HEK293 (cell line): ENCODE measurements around the gene DOCK3.
A peak's percentile ranks its signal among the peaks of the same experiment; 100 is the strongest.

Experiments used
- EGR2 ChIP-seq: fragments of 450-650 bp; formaldehyde crosslinking; IDR thresholded peaks from 2 replicates; pipeline ENCODE4 v1.5.1; 2016; ENCODE audit warnings: low read depth, missing biosample characterization, missing genetic modification characterization
- GLI4 ChIP-seq: fragments of 450-650 bp; formaldehyde crosslinking; IDR thresholded peaks from 2 replicates; pipeline ENCODE4 v1.5.1; 2016; ENCODE audit warnings: missing biosample characterization, missing genetic modification characterization
- IKZF3 ChIP-seq: fragments of 450-650 bp; IDR thresholded peaks from 2 replicates; pipeline ENCODE4 v1.5.0; 2018; ENCODE audit warnings: missing biosample characterization, mild to moderate bottlenecking, missing genetic modification characterization, moderate library complexity
- KLF1 ChIP-seq: fragments of 450-650 bp; formaldehyde crosslinking; IDR thresholded peaks from 2 replicates; pipeline ENCODE4 v1.5.1; 2016; ENCODE audit warnings: missing biosample characterization, missing genetic modification characterization
- SCRT1 ChIP-seq: fragments of 450-650 bp; formaldehyde crosslinking; IDR thresholded peaks from 2 replicates; pipeline ENCODE4 v1.5.1; 2016; ENCODE audit warnings: missing biosample characterization, missing genetic modification characterization, borderline replicate concordance
- SCRT2 ChIP-seq: fragments of 450-650 bp; formaldehyde crosslinking; IDR thresholded peaks from 2 replicates; pipeline ENCODE4 v1.5.1; 2016; ENCODE audit warnings: missing biosample characterization, missing genetic modification characterization
- TRIM28 ChIP-seq: IDR thresholded peaks from 2 replicates; pipeline ENCODE4 v1.6.1; 2011; ENCODE audit warnings: low read length, control low read depth, borderline replicate concordance
- WT1 ChIP-seq: fragments of 450-650 bp; formaldehyde crosslinking; IDR thresholded peaks from 2 replicates; pipeline ENCODE4 v1.5.1; 2016; ENCODE audit warnings: missing biosample characterization, missing genetic modification characterization
- ZBTB17 ChIP-seq: fragments of 450-650 bp; formaldehyde crosslinking; IDR thresholded peaks from 2 replicates; pipeline ENCODE4 v1.5.1; 2016; ENCODE audit warnings: missing biosample characterization, missing genetic modification characterization
- ZBTB20 ChIP-seq: fragments of 450-650 bp; formaldehyde crosslinking; IDR thresholded peaks from 2 replicates; pipeline ENCODE4 v1.5.1; 2016; ENCODE audit warnings: missing biosample characterization, missing genetic modification characterization
- ZFP69B ChIP-seq: fragments of 450-650 bp; formaldehyde crosslinking; IDR thresholded peaks from 2 replicates; pipeline ENCODE4 v1.5.1; 2016; ENCODE audit warnings: missing biosample characterization, missing genetic modification characterization
- ZIC2 ChIP-seq: fragments of 450-650 bp; formaldehyde crosslinking; IDR thresholded peaks from 2 replicates; pipeline ENCODE4 v1.5.1; 2016; ENCODE audit warnings: missing biosample characterization, missing genetic modification characterization
- ZNF10 ChIP-seq: fragments of 450-650 bp; formaldehyde crosslinking; IDR thresholded peaks from 2 replicates; pipeline ENCODE4 v1.5.1; 2017; ENCODE audit warnings: missing biosample characterization, missing genetic modification characterization
- ZNF16 ChIP-seq: fragments of 450-650 bp; formaldehyde crosslinking; IDR thresholded peaks from 2 replicates; pipeline ENCODE4 v1.5.1; 2016; ENCODE audit warnings: low read depth, missing biosample characterization, missing genetic modification characterization
- ZNF174 ChIP-seq: fragments of 450-650 bp; formaldehyde crosslinking; IDR thresholded peaks from 2 replicates; pipeline ENCODE4 v1.5.0; 2017; ENCODE audit warnings: missing biosample characterization, mild to moderate bottlenecking, missing genetic modification characterization
- ZNF175 ChIP-seq: fragments of 450-650 bp; formaldehyde crosslinking; IDR thresholded peaks from 2 replicates; pipeline ENCODE4 v1.5.1; 2016; ENCODE audit warnings: missing biosample characterization, missing genetic modification characterization
- ZNF239 ChIP-seq: fragments of 450-650 bp; formaldehyde crosslinking; IDR thresholded peaks from 2 replicates; pipeline ENCODE4 v1.5.1; 2016; ENCODE audit warnings: missing biosample characterization, missing genetic modification characterization
- ZNF24 ChIP-seq: fragments of 450-650 bp; formaldehyde crosslinking; IDR thresholded peaks from 2 replicates; pipeline ENCODE4 v1.5.1; 2016; ENCODE audit warnings: missing biosample characterization, missing genetic modification characterization
- ZNF335 ChIP-seq: fragments of 450-650 bp; formaldehyde crosslinking; conservative IDR thresholded peaks from 2 replicates; pipeline ENCODE4 v1.5.1; 2016; ENCODE audit warnings: missing biosample characterization, missing genetic modification characterization
- ZNF350 ChIP-seq: fragments of 450-650 bp; formaldehyde crosslinking; IDR thresholded peaks from 2 replicates; pipeline ENCODE4 v1.5.0; 2017; ENCODE audit warnings: missing biosample characterization, mild to moderate bottlenecking, missing genetic modification characterization
- ZNF394 ChIP-seq: fragments of 450-650 bp; formaldehyde crosslinking; IDR thresholded peaks from 2 replicates; pipeline ENCODE4 v1.5.1; 2016; ENCODE audit warnings: missing biosample characterization, missing genetic modification characterization, mild to moderate bottlenecking, moderate library complexity, borderline replicate concordance
- ZNF423 ChIP-seq: fragments of 450-650 bp; formaldehyde crosslinking; IDR thresholded peaks from 2 replicates; pipeline ENCODE4 v1.5.1; 2016; ENCODE audit warnings: missing biosample characterization, missing genetic modification characterization
- ZNF529 ChIP-seq: fragments of 450-650 bp; formaldehyde crosslinking; IDR thresholded peaks from 2 replicates; pipeline ENCODE4 v1.5.1; 2017; ENCODE audit warnings: missing genetic modification characterization, missing biosample characterization; ENCODE audit not compliant: insufficient replicate concordance
- ZNF664 ChIP-seq: fragments of 450-650 bp; formaldehyde crosslinking; IDR thresholded peaks from 2 replicates; pipeline ENCODE4 v1.5.1; 2016; ENCODE audit warnings: missing biosample characterization, missing genetic modification characterization
- ZNF670 ChIP-seq: fragments of 450-650 bp; formaldehyde crosslinking; IDR thresholded peaks from 2 replicates; pipeline ENCODE4 v1.5.1; 2016; ENCODE audit warnings: missing biosample characterization, missing genetic modification characterization, low read depth
- ZNF707 ChIP-seq: fragments of 450-650 bp; formaldehyde crosslinking; IDR thresholded peaks from 2 replicates; pipeline ENCODE4 v1.5.1; 2016; ENCODE audit warnings: missing biosample characterization, missing genetic modification characterization
- TF ChIP-seq, protein P1 (sequence below): fragments of 450-650 bp; formaldehyde crosslinking; IDR thresholded peaks from 2 replicates; pipeline ENCODE4 v1.5.1; 2017; ENCODE audit warnings: missing biosample characterization, missing genetic modification characterization
- TF ChIP-seq, protein P2 (sequence below): fragments of 450-650 bp; formaldehyde crosslinking; IDR thresholded peaks from 2 replicates; pipeline ENCODE4 v1.5.1; 2016; ENCODE audit warnings: missing biosample characterization, missing genetic modification characterization
- TF ChIP-seq, protein P3 (sequence below): fragments of 450-650 bp; formaldehyde crosslinking; IDR thresholded peaks from 2 replicates; pipeline ENCODE4 v1.5.1; 2017; ENCODE audit warnings: missing biosample characterization, missing genetic modification characterization
- TF ChIP-seq, protein P4 (sequence below): fragments of 450-650 bp; formaldehyde crosslinking; IDR thresholded peaks from 2 replicates; pipeline ENCODE4 v1.5.1; 2016; ENCODE audit warnings: missing biosample characterization, missing genetic modification characterization
- TF ChIP-seq, protein P5 (sequence below): fragments of 450-650 bp; IDR thresholded peaks from 2 replicates; pipeline ENCODE4 v1.5.1; 2018; ENCODE audit warnings: missing biosample characterization, mild to moderate bottlenecking, missing genetic modification characterization

Gene DOCK3

GRCh38 chr3:51024765-51025632, 350.3 kb downstream of the DOCK3 start (continued):
- TF ChIP-seq, protein P1, sequence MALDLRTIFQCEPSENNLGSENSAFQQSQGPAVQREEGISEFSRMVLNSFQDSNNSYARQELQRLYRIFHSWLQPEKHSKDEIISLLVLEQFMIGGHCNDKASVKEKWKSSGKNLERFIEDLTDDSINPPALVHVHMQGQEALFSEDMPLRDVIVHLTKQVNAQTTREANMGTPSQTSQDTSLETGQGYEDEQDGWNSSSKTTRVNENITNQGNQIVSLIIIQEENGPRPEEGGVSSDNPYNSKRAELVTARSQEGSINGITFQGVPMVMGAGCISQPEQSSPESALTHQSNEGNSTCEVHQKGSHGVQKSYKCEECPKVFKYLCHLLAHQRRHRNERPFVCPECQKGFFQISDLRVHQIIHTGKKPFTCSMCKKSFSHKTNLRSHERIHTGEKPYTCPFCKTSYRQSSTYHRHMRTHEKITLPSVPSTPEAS (tag by site-specific recombination), result no peak
- TF ChIP-seq SCRT1 (tag by site-specific recombination) (peak; percentile 63), ZNF664 (tag by site-specific recombination) (no peak), ZNF529 (no peak), ZNF24 (tag by site-specific recombination) (no peak), ZNF394 (tag by site-specific recombination) (no peak), ZFP69B (tag by site-specific recombination) (no peak), SCRT2 (tag by site-specific recombination) (peak; percentile 85), ZNF16 (tag by site-specific recombination) (no peak), ZNF670 (tag by site-specific recombination) (no peak), ZNF335 (tag by site-specific recombination) (0 out of 2 replicates have a peak, but pooled peaks have one; percentile 23), IKZF3 (tag by site-specific recombination) (0 out of 2 replicates have a peak, but pooled peaks have one; percentile 42), KLF1 (tag by site-specific recombination) (peak; percentile 30; the same call in 1 of the 2 replicates), ZNF10 (tag by site-specific recombination) (peak; percentile 19; the same call in 1 of the 2 replicates), GLI4 (tag by site-specific recombination) (no peak), EGR2 (tag by site-specific recombination) (no peak), TRIM28 (peak; percentile 54; the same call in 1 of the 2 replicates), ZNF174 (no peak), ZNF350 (tag by site-specific recombination) (peak; percentile 52; the same call in 1 of the 2 replicates), ZIC2 (tag by site-specific recombination) (peak; percentile 7; the same call in 1 of the 2 replicates), ZNF175 (no peak), ZBTB17 (tag by site-specific recombination) (peak; percentile 95), ZNF423 (tag by site-specific recombination) (no peak), WT1 (tag by site-specific recombination) (peak; percentile 76; the same call in 1 of the 2 replicates), ZBTB20 (tag by site-specific recombination) (no peak), ZNF707 (tag by site-specific recombination) (no peak), ZNF239 (tag by site-specific recombination) (no peak)
- TF ChIP-seq, protein P2, sequence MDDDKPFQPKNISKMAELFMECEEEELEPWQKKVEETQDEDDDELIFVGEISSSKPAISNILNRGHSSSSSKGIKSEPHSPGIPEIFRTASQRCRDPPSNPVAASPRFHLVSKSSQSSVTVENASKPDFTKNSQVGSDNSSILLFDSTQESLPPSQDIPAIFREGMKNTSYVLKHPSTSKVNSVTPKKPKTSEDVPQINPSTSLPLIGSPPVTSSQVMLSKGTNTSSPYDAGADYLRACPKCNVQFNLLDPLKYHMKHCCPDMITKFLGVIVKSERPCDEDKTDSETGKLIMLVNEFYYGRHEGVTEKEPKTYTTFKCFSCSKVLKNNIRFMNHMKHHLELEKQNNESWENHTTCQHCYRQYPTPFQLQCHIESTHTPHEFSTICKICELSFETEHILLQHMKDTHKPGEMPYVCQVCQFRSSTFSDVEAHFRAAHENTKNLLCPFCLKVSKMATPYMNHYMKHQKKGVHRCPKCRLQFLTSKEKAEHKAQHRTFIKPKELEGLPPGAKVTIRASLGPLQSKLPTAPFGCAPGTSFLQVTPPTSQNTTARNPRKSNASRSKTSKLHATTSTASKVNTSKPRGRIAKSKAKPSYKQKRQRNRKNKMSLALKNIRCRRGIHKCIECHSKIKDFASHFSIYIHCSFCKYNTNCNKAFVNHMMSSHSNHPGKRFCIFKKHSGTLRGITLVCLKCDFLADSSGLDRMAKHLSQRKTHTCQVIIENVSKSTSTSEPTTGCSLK (tag by site-specific recombination), result no peak
- TF ChIP-seq, protein P3, sequence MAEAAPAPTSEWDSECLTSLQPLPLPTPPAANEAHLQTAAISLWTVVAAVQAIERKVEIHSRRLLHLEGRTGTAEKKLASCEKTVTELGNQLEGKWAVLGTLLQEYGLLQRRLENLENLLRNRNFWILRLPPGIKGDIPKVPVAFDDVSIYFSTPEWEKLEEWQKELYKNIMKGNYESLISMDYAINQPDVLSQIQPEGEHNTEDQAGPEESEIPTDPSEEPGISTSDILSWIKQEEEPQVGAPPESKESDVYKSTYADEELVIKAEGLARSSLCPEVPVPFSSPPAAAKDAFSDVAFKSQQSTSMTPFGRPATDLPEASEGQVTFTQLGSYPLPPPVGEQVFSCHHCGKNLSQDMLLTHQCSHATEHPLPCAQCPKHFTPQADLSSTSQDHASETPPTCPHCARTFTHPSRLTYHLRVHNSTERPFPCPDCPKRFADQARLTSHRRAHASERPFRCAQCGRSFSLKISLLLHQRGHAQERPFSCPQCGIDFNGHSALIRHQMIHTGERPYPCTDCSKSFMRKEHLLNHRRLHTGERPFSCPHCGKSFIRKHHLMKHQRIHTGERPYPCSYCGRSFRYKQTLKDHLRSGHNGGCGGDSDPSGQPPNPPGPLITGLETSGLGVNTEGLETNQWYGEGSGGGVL (tag by site-specific recombination), result no peak
- TF ChIP-seq, protein P4, sequence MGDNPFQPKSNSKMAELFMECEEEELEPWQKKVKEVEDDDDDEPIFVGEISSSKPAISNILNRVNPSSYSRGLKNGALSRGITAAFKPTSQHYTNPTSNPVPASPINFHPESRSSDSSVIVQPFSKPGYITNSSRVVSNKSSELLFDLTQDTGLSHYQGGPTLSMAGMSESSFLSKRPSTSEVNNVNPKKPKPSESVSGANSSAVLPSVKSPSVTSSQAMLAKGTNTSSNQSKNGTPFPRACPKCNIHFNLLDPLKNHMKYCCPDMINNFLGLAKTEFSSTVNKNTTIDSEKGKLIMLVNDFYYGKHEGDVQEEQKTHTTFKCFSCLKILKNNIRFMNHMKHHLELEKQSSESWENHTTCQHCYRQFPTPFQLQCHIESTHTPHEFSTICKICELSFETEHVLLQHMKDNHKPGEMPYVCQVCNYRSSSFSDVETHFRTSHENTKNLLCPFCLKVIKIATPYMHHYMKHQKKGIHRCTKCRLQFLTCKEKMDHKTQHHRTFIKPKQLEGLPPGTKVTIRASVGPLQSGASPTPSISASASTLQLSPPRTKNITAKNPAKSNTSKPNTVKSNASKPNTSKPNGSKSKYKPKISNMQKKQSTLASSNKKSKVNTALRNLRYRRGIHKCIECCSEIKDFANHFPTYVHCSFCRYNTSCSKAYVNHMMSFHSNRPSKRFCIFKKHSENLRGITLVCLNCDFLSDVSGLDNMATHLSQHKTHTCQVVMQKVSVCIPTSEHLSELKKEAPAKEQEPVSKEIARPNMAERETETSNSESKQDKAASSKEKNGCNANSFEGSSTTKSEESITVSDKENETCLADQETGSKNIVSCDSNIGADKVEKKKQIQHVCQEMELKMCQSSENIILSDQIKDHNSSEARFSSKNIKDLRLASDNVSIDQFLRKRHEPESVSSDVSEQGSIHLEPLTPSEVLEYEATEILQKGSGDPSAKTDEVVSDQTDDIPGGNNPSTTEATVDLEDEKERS, result no peak
- TF ChIP-seq, protein P5, sequence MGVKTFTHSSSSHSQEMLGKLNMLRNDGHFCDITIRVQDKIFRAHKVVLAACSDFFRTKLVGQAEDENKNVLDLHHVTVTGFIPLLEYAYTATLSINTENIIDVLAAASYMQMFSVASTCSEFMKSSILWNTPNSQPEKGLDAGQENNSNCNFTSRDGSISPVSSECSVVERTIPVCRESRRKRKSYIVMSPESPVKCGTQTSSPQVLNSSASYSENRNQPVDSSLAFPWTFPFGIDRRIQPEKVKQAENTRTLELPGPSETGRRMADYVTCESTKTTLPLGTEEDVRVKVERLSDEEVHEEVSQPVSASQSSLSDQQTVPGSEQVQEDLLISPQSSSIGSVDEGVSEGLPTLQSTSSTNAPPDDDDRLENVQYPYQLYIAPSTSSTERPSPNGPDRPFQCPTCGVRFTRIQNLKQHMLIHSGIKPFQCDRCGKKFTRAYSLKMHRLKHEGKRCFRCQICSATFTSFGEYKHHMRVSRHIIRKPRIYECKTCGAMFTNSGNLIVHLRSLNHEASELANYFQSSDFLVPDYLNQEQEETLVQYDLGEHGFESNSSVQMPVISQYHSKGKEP (tag by site-specific recombination), result peak; percentile 80
